Measurements from ENCODE around the gene NFIB. TPM values are rescaled to one million over a fixed set of nuclear protein-coding genes. Genes with fewer than 3 reads are reported as not detected.

NFIB gene
- total and polyA plus RNA-seq, 2 donors (not counting 1 experiment from before 2014, with no cell fraction given): 29.3 to 36.3 TPM

GRCh38 chr9:14310311-14310710, 3.6 kb downstream of the NFIB start:
- no peak overlapping the region for H2AFZ ChIP-seq (ENCODE audit: low read length)
- peak overlapping the region; percentile 26 to 97 (median 65) for H3K4me3 ChIP-seq (replicated peaks in 1 of 4; ENCODE audit: control extremely low read depth in 1 of 4, insufficient read depth in 1 of 4, low read depth in 3 of 4, low read length in 4 of 4)
- H3K27ac ChIP-seq (ENCODE audit: insufficient read depth, low read length): no peak overlapping the region
- H3K4me1 ChIP-seq (ENCODE audit: control insufficient read depth, extremely low read depth, insufficient read depth, low read length): no peaks in the 10 kb centered on the region
- H3K9ac ChIP-seq (ENCODE audit: insufficient read depth, low read length): no peak overlapping the region
- H3K4me2 ChIP-seq (ENCODE audit: extremely low read depth, insufficient read depth, low read length): peak overlapping the region; percentile 96
- peak in 1 of 2 donors; percentile 53 for DNase-seq (ENCODE audit: low read depth in 2 of 2)
- peaks cover 3% of the 10 kb centered on the region for H3K36me3 ChIP-seq (ENCODE audit: control insufficient read depth, insufficient read depth, low read length)
- no peaks in the 10 kb centered on the region for H3K9me3 ChIP-seq (ENCODE audit: control insufficient read depth, insufficient read depth, low read depth, low read length)
- no peak for TF ChIP-seq CTCF (conservative IDR thresholded peaks at IDR 0.05 in 1 of 2, IDR thresholded peaks at IDR 0.05 in 1 of 2; ENCODE audit: low read depth in 1 of 2, low read length in 2 of 2)
- TF ChIP-seq EZH2 (IDR thresholded peaks at IDR 0.05; ENCODE audit: low read length, missing control alignments): no peak
- H3K79me2 ChIP-seq (ENCODE audit: control insufficient read depth, insufficient read depth, low read length): peaks cover 70% of the 10 kb centered on the region
- H4K20me1 ChIP-seq (ENCODE audit: control insufficient read depth, extremely low read depth, insufficient read depth, low read length): no peaks in the 10 kb centered on the region
- no peaks in the 10 kb centered on the region for H3K27me3 ChIP-seq (ENCODE audit: control insufficient read depth, insufficient read depth, low read length)

DNA sequence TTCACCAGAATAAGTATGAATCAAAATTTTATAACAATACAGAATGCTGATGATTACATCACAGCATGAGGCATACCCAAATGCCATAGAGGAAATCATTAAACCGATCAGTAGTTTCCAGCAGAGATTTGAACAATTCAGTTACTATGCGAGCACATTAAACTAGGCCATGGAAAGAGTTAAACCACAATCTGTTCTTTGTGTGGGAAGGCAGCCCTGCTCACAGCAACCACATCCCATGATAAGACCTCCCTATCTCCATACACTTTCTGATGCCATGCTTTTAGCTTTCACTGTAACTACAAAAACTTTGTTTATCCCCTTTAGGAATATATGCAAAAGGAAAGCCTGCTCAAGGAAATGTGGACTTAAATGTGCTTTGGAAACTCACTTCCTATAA, 4.5 kb downstream of the NFIB start:
- Histone ChIP-seq H3K9me3 (ENCODE audit: control insufficient read depth, insufficient read depth, low read depth, low read length) (no peaks in the 10 kb centered on the region), H3K36me3 (ENCODE audit: control insufficient read depth, insufficient read depth, low read length) (peaks cover 3% of the 10 kb centered on the region), H3K27me3 (ENCODE audit: control insufficient read depth, insufficient read depth, low read length) (no peaks in the 10 kb centered on the region), H2AFZ (ENCODE audit: low read length) (no peak overlapping the region), H3K79me2 (ENCODE audit: control insufficient read depth, insufficient read depth, low read length) (peaks cover 72% of the 10 kb centered on the region), H3K4me3 (replicated peaks in 1 of 4; ENCODE audit: control extremely low read depth in 1 of 4, insufficient read depth in 1 of 4, low read depth in 3 of 4, low read length in 4 of 4) (peak overlapping the region in 3 of 4 experiments; percentile 45 to 97 (median 85)), H3K9ac (ENCODE audit: insufficient read depth, low read length) (no peak overlapping the region), H3K27ac (ENCODE audit: insufficient read depth, low read length) (peak overlapping the region; percentile 37), H4K20me1 (ENCODE audit: control insufficient read depth, extremely low read depth, insufficient read depth, low read length) (no peaks in the 10 kb centered on the region), H3K4me2 (ENCODE audit: extremely low read depth, insufficient read depth, low read length) (peak overlapping the region; percentile 96), H3K4me1 (ENCODE audit: control insufficient read depth, extremely low read depth, insufficient read depth, low read length) (no peaks in the 10 kb centered on the region)
- DNase-seq (ENCODE audit: low read depth in 2 of 2): peak; percentile 82 to 96
- TF ChIP-seq CTCF (conservative IDR thresholded peaks at IDR 0.05 in 1 of 2, IDR thresholded peaks at IDR 0.05 in 1 of 2; ENCODE audit: low read depth in 1 of 2, low read length in 2 of 2) (no peak), EZH2 (IDR thresholded peaks at IDR 0.05; ENCODE audit: low read length, missing control alignments) (no peak)

GRCh38 chr9:14308853-14309145, 5.1 kb downstream of the NFIB start:
- Histone ChIP-seq H3K4me1 (ENCODE audit: control insufficient read depth, extremely low read depth, insufficient read depth, low read length) (no peaks in the 10 kb centered on the region), H3K79me2 (ENCODE audit: control insufficient read depth, insufficient read depth, low read length) (peaks cover 75% of the 10 kb centered on the region), H3K36me3 (ENCODE audit: control insufficient read depth, insufficient read depth, low read length) (peaks cover 3% of the 10 kb centered on the region), H3K9me3 (ENCODE audit: control insufficient read depth, insufficient read depth, low read depth, low read length) (no peaks in the 10 kb centered on the region), H3K27me3 (ENCODE audit: control insufficient read depth, insufficient read depth, low read length) (no peaks in the 10 kb centered on the region), H3K9ac (ENCODE audit: insufficient read depth, low read length) (no peak overlapping the region), H2AFZ (ENCODE audit: low read length) (no peak overlapping the region), H3K27ac (ENCODE audit: insufficient read depth, low read length) (peak overlapping the region; percentile 30), H3K4me2 (ENCODE audit: extremely low read depth, insufficient read depth, low read length) (peak overlapping the region; percentile 96), H3K4me3 (replicated peaks in 1 of 4; ENCODE audit: control extremely low read depth in 1 of 4, insufficient read depth in 1 of 4, low read depth in 3 of 4, low read length in 4 of 4) (peak overlapping the region in 3 of 4 experiments; percentile 23 to 97 (median 85)), H4K20me1 (ENCODE audit: control insufficient read depth, extremely low read depth, insufficient read depth, low read length) (no peaks in the 10 kb centered on the region)
- no peak for TF ChIP-seq EZH2 (IDR thresholded peaks at IDR 0.05; ENCODE audit: low read length, missing control alignments)
- TF ChIP-seq CTCF (conservative IDR thresholded peaks at IDR 0.05 in 1 of 2, IDR thresholded peaks at IDR 0.05 in 1 of 2; ENCODE audit: low read depth in 1 of 2, low read length in 2 of 2): no peak
- DNase-seq (ENCODE audit: low read depth in 2 of 2): peak; percentile 37 to 53
